HG02610 (cell line): Measurements from ENCODE around the gene PDGFB.

Experiments used
- ATAC-seq: cut with Tn5 transposase; IDR thresholded peaks from one replicate; pipeline ENCODE4 v1.9.1; 2021; ENCODE audit warnings: mild to moderate bottlenecking, moderate library complexity; ENCODE audit not compliant: unreplicated experiment

PDGFB gene

GRCh38 chr22:39240831-39241793 is 3.7 kb downstream of the PDGFB start:
- ATAC-seq = no peak

- no peak for ATAC-seq
Observed at GRCh38 chr22:39239561-39240423, 5.0 kb downstream of the PDGFB start.

DNA sequence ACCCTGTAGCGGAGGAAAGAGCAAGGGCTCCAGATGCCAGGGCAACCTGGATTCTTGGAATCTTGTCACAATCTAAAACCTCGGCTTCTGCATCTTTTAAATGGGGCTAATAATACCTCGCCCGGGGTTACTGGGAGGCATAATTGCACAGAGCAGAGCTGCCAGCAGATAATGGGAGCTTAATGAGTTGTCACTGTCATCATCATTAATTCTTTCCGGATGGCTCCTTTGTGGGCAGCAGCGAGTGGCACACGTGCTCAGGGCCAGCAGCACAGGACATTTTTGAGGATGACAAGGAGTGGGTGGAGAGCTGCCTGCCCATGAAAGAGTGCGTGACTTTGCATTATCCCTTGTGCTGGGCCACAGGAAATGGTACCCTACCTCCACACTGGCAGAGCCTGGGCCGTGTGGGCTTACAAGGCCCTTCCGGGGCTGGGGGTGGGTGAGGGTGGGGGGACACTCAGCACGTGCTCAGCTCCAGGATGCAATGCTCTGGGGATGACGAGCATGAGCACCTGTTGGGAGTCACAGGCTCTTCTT is 5.7 kb downstream of the PDGFB start:
- no peak for ATAC-seq

- no peak for ATAC-seq
Observed at GRCh38 chr22:39238561-39238960, 6.2 kb downstream of the PDGFB start.

DNA sequence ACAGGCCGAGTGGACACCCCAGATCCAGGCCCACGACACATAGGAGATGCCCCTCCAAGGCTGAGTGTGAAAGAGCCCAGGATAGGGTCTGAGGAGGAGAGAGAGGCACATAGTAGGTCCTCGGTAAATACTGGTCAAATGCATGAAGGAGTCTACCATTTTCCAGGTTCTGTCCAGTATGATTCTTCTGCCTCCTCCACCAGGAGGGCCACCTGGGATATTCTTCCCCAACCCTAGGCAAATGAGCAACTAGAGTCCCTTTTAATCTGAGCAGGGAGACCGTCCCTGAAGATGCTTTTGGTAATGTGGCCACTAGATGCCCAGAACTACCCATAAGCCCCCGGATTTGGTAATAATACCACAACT is 6.7 kb downstream of the PDGFB start:
- no peak for ATAC-seq

- no peak for ATAC-seq
Observed at GRCh38 chr22:39237318-39238100, 7.3 kb downstream of the PDGFB start.

- peak; percentile 63 for ATAC-seq
Observed at GRCh38 chr22:39236321-39237317, 8.2 kb downstream of the PDGFB start.

DNA sequence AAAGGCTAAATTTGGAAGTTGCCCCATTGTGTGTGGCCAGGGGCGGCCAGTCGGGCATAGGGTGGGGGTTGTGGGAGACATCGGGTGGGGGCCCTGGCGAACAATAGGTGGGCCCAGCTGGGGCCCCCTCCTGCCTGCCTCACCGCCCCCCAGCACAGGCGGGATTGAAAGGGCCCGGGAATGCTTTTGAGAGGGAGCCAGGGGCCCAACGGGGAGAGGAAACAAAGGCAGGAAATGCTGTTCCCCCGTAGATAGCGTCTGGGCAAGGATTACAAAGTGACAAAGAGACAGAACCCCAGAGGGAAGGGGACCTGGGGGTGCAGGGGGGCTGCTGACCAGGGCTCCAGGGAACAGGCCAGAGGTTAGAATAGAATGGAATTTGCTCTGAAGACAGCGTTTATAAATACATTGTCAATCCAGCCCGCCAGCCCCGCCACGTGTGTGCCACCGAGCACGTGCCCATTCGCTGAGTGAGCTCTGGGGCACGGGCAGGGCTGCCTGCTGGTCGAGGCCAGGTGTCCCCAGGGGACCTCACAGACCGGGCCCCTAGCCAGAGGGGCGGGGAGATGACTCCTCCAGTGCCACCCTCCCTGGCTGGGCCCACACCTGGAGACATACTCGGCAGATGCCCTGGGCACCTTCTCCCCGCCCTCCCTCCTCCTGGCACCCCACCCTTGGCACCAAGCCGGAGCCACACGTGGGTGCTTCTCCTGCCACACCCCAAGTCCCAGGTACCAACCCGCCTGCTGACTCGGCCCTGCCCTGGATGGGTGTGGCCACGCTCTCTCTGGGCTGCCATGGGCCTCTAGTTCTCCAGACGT is 9.7 kb downstream of the PDGFB start:
- no peak for ATAC-seq

DNA sequence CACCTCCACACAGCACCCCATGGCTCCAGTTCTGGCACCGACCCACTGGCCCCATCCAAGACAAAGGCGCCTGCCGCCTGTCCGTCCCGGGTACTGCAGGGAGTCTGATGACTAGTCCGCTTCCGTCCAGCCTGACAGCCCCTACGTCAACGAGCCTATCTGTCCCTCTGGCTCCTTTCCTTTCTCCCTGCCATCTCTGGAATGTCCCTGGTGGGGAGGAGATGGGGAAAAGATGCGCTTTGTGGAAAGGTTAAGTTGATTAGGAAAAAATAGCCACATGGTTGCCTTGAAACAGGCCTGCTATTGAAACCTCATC is 10.4 kb downstream of the PDGFB start:
- no peak for ATAC-seq

DNA sequence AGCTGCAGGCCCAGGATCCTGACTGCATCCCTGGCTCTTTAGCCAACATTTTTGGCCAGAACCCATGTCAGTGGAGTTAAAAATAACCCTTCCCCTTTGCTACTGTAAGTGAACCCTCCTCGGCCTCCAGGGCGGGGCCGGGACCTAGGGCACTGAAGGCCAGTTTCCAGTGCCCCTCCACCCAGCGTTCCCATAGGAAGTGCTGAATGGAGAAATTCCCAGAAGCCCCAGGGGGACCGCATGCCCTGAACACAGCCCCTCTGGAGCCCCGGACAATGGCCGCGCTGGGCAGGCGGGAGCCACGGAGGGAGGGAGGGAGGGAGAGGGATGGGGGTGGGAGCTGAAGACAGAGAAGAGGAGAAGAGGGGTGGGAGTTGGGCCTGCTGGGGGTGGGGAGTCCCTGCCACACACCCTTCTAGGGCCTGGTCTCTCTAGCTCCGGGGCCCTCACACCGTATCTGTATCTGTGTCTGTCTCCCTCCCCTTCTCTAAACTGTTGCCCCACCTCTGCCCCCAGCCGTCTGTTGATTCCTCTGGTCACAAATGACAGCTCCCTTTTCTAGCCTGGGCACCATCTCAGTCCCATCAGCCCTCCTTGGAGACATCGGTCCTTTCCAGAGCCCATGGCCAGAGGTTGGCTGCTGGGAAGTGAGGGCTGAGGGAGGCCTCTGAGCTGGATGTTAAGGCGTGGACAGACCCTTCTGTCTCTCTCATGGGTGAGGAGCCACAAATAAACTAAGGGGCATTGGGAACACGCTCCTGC is 10.9 kb downstream of the PDGFB start:
- no peak for ATAC-seq

GRCh38 chr22:39232806-39233709 is 11.7 kb downstream of the PDGFB start:
- no peak for ATAC-seq

GRCh38 chr22:39232246-39232645 is 12.5 kb downstream of the PDGFB start:
- ATAC-seq = no peak

GRCh38 chr22:39231197-39231950 is 13.4 kb downstream of the PDGFB start:
- ATAC-seq = no peak

DNA sequence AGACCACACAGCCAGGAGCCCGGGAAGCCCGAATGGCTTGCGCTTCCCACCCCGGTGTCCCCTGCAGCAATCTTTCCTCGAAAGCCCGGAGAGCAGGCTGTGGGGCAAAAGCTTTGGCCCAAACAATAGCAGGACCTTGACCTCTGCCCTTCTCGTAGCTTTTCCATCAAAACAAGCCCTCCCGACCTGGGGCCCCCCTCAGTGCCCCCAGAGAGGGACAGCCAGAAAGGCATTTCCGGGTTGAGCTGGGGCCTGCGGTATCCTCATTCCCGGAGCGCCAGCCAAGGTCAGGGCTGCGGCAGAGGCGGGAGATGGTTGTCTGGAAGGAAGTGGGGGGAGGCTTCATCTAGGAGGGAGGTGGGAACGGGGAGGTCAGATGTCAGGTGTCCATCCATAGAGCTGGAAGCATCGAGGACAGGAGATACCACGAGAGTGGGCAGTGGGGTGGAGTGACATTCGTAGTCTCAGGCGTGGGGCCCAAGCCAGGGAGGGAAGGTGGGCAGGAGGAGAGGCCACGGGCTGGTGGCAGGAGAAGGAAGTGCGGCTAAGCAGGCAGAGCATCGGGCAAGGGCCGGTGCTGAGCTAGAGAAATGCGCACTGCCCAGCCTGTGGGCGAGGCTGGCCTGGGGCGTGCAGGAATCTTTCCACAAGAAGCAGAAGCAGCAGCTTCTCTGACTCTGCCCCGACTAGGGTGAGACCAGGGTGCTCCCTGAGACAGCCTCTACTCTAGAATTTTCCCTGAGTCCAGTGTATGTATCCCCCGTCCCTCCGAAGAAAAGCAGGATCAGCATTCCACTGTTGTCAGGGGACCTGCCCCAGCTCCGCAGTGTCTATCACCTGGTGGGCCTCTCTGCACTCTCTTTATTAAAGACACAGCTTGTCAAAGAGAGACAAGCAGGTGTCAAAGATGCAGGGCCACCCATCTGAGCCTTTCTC is 14.3 kb downstream of the PDGFB start:
- ATAC-seq = no peak

DNA sequence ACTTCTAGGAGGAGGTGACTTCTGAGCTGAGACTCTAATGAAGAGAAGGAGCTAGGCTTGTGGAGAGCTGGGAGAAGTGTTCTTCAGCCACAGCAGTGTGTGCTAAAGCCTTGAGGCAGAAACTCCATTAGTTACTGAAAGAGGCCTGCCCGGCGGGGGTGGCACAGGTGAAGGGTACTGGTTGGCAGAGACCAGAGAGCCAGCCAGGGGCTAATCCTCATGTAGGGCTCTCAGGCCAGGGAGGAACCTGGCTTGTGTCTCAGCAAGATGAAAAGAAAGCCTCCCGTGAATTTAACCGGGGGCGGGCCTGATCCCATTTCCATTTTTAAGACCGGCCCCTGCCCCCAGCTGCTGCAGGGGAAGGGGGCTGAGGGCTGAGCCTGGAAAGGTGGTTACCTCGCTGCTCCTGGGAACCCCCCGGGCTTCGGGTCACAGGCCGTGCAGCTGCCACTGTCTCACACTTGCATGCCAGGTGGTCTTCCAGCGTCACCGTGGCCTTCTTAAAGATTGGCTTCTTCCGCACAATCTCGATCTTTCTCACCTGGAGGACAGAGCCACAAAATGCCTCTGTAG is 15.0 kb downstream of the PDGFB start:
- ATAC-seq = no peak
